ENCODE results near the gene SLC29A2.

DNA sequence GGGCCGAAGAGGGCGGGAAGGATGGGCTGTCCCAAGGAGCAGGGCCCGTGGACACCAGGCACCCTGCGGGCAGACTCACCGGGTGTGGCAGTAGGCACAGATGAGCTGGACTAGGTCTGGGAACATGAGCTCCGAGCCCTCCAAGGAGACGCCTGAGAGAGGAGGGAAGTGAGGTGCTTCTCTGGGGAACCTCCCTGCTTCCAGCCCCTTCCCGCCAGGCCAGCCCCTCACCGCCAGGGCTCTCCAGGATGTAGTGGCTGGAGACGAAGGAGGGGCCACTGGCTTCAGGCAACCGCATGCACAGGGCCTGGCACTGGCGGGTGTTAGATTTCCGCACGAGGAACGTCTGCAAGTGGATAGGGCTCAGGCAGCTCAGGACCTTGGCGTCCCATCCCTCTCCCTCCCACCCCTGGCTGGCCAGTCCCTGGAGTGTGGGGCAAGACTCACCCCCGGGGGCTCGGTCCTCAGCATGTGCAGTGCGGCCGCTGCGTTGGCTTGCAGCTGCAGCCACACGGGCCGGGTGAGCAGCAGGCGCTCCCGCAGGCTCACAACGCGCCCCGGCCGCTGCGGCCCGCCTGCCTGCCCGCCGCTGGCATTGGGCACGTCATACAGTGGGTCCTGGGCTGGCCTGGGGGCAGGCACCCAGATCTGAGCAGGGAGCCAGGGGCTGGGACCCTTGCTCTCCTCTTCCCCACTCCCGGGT, 35.9 kb downstream of the SLC29A2 start:
- TF ChIP-seq POLR2A (IDR thresholded peaks at IDR 0.05) (no peak), CTCF (IDR thresholded peaks at IDR 0.05) (no peak)
